HepG2 (cell line): ENCODE measurements around the gene KAT6B. TPM values are rescaled to one million over a fixed set of nuclear protein-coding genes. Genes with fewer than 3 reads are reported as not detected.

Experiments used
- CEBPB ChIP-seq: IDR thresholded peaks from 2 replicates; pipeline ENCODE4 v1.6.1; 2011; ENCODE audit warnings: low read depth, low read length, improper control_type of control experiment, borderline replicate concordance
- HNF4A ChIP-seq: sonication (generic); formaldehyde crosslinking; IDR thresholded peaks from 2 replicates; pipeline ENCODE4 v1.4.0; 2020; ENCODE audit warnings: missing genetic modification reagents
- PAF1 ChIP-seq: IDR thresholded peaks from 2 replicates; pipeline ENCODE4 v1.6.1; 2016; ENCODE audit warnings: missing genetic modification reagents, missing compliant biosample characterization
- RCOR2 ChIP-seq: IDR thresholded peaks from 2 replicates; pipeline ENCODE4 v1.6.1; 2016; ENCODE audit warnings: missing biosample characterization, missing genetic modification reagents
- SMYD3 ChIP-seq: sonication (generic); formaldehyde crosslinking; IDR thresholded peaks from 2 replicates; pipeline ENCODE4 v1.8.1; 2023; ENCODE audit warnings: mild to moderate bottlenecking, missing genetic modification reagents
- ZMAT5 ChIP-seq: sonication (generic); formaldehyde crosslinking; IDR thresholded peaks from 2 replicates; pipeline ENCODE4 v1.5.0; 2020; ENCODE audit warnings: mild to moderate bottlenecking, low read depth, missing genetic modification reagents, borderline replicate concordance
- ZNF17 ChIP-seq: sonication (generic); formaldehyde crosslinking; IDR thresholded peaks from 2 replicates; pipeline ENCODE4 v1.5.0; 2020; ENCODE audit warnings: mild to moderate bottlenecking, missing genetic modification reagents
- ZNF747 ChIP-seq: sonication (generic); formaldehyde crosslinking; IDR thresholded peaks from 2 replicates; pipeline ENCODE4 v1.8.1; 2023; ENCODE audit warnings: missing genetic modification reagents, mild to moderate bottlenecking, borderline replicate concordance
- ZNF773 ChIP-seq: sonication (generic); formaldehyde crosslinking; IDR thresholded peaks from 2 replicates; pipeline ENCODE4 v1.4.0; 2020; ENCODE audit warnings: missing genetic modification reagents, borderline replicate concordance
- polyA plus RNA-seq, 8 experiments: library from polyadenylated mRNA; depleted of rRNA in 3 of 8; stranded (reverse) in 7 of 8; unstranded in 1 of 8; fragments of >200 nt; fragmentation: Illumina TruSeq in 4 of 8; extraction: Trizol in 4 of 8; gene quantifications; 2 replicates each; pipeline versions ENCODE4 v1.2.1 to v1.2.3, GENCODE V29; 2011 to 2016; ENCODE audit warnings: low read depth in 4 of 8, missing spikeins in 1 of 8, mixed read lengths in 1 of 8; ENCODE audit not compliant: insufficient read depth in 1 of 8
- total RNA-seq, 5 experiments: library from RNA; depleted of rRNA; stranded (reverse); fragments of >200 nt; fragmentation: Illumina TruSeq; extraction: Trizol; gene quantifications; 2 replicates each; pipeline ENCODE4 v1.2.3, GENCODE V29; 2016; ENCODE audit warnings: low read depth in 1 of 5
- TF ChIP-seq, protein P1 (sequence below): sonication (generic); formaldehyde crosslinking; IDR thresholded peaks from 2 replicates; pipeline ENCODE4 v1.9.0; 2021; ENCODE audit warnings: mild to moderate bottlenecking, missing genetic modification reagents
- TF ChIP-seq, protein P2 (sequence below): sonication (generic); formaldehyde crosslinking; IDR thresholded peaks from 2 replicates; pipeline ENCODE4 v1.4.0; 2020; ENCODE audit warnings: missing genetic modification reagents
- TF ChIP-seq, protein P3 (sequence below): sonication (generic); formaldehyde crosslinking; IDR thresholded peaks from 2 replicates; pipeline ENCODE4 v1.5.1; 2020; ENCODE audit warnings: mild to moderate bottlenecking, moderate library complexity, missing genetic modification reagents
- TF ChIP-seq, protein P4 (sequence below): sonication (generic); formaldehyde crosslinking; IDR thresholded peaks from 2 replicates; pipeline ENCODE4 v1.8.0; 2023; ENCODE audit warnings: mild to moderate bottlenecking, missing genetic modification reagents

Gene KAT6B
- total and polyA plus RNA-seq, 2 of the 13 experiments (the other 11 are each of a cell fraction or from before 2014, with no cell fraction given) = 3.0 to 9.5 TPM

GRCh38 chr10:74881253-74881884, 55.0 kb downstream of the KAT6B start (continued):
- TF ChIP-seq, protein P1, sequence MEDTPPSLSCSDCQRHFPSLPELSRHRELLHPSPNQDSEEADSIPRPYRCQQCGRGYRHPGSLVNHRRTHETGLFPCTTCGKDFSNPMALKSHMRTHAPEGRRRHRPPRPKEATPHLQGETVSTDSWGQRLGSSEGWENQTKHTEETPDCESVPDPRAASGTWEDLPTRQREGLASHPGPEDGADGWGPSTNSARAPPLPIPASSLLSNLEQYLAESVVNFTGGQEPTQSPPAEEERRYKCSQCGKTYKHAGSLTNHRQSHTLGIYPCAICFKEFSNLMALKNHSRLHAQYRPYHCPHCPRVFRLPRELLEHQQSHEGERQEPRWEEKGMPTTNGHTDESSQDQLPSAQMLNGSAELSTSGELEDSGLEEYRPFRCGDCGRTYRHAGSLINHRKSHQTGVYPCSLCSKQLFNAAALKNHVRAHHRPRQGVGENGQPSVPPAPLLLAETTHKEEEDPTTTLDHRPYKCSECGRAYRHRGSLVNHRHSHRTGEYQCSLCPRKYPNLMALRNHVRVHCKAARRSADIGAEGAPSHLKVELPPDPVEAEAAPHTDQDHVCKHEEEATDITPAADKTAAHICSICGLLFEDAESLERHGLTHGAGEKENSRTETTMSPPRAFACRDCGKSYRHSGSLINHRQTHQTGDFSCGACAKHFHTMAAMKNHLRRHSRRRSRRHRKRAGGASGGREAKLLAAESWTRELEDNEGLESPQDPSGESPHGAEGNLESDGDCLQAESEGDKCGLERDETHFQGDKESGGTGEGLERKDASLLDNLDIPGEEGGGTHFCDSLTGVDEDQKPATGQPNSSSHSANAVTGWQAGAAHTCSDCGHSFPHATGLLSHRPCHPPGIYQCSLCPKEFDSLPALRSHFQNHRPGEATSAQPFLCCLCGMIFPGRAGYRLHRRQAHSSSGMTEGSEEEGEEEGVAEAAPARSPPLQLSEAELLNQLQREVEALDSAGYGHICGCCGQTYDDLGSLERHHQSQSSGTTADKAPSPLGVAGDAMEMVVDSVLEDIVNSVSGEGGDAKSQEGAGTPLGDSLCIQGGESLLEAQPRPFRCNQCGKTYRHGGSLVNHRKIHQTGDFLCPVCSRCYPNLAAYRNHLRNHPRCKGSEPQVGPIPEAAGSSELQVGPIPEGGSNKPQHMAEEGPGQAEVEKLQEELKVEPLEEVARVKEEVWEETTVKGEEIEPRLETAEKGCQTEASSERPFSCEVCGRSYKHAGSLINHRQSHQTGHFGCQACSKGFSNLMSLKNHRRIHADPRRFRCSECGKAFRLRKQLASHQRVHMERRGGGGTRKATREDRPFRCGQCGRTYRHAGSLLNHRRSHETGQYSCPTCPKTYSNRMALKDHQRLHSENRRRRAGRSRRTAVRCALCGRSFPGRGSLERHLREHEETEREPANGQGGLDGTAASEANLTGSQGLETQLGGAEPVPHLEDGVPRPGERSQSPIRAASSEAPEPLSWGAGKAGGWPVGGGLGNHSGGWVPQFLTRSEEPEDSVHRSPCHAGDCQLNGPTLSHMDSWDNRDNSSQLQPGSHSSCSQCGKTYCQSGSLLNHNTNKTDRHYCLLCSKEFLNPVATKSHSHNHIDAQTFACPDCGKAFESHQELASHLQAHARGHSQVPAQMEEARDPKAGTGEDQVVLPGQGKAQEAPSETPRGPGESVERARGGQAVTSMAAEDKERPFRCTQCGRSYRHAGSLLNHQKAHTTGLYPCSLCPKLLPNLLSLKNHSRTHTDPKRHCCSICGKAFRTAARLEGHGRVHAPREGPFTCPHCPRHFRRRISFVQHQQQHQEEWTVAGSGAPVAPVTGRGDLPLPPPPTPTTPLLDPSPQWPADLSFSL = no peak
- TF ChIP-seq, protein P2, sequence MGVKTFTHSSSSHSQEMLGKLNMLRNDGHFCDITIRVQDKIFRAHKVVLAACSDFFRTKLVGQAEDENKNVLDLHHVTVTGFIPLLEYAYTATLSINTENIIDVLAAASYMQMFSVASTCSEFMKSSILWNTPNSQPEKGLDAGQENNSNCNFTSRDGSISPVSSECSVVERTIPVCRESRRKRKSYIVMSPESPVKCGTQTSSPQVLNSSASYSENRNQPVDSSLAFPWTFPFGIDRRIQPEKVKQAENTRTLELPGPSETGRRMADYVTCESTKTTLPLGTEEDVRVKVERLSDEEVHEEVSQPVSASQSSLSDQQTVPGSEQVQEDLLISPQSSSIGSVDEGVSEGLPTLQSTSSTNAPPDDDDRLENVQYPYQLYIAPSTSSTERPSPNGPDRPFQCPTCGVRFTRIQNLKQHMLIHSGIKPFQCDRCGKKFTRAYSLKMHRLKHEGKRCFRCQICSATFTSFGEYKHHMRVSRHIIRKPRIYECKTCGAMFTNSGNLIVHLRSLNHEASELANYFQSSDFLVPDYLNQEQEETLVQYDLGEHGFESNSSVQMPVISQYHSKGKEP (CRISPR knock-in tag) = no peak
- TF ChIP-seq ZNF773 (CRISPR knock-in tag) (no peak), PAF1 (CRISPR knock-in tag) (no peak), RCOR2 (no peak), ZNF17 (no peak), ZMAT5 (CRISPR knock-in tag) (no peak), CEBPB (peak; percentile 36; the same call in 1 of the 2 replicates), HNF4A (CRISPR knock-in tag) (peak; percentile 61; the same call in 1 of the 2 replicates), ZNF747 (no peak), SMYD3 (no peak)
- TF ChIP-seq, protein P3, sequence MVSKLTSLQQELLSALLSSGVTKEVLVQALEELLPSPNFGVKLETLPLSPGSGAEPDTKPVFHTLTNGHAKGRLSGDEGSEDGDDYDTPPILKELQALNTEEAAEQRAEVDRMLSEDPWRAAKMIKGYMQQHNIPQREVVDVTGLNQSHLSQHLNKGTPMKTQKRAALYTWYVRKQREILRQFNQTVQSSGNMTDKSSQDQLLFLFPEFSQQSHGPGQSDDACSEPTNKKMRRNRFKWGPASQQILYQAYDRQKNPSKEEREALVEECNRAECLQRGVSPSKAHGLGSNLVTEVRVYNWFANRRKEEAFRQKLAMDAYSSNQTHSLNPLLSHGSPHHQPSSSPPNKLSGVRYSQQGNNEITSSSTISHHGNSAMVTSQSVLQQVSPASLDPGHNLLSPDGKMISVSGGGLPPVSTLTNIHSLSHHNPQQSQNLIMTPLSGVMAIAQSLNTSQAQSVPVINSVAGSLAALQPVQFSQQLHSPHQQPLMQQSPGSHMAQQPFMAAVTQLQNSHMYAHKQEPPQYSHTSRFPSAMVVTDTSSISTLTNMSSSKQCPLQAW = no peak
- TF ChIP-seq, protein P4, sequence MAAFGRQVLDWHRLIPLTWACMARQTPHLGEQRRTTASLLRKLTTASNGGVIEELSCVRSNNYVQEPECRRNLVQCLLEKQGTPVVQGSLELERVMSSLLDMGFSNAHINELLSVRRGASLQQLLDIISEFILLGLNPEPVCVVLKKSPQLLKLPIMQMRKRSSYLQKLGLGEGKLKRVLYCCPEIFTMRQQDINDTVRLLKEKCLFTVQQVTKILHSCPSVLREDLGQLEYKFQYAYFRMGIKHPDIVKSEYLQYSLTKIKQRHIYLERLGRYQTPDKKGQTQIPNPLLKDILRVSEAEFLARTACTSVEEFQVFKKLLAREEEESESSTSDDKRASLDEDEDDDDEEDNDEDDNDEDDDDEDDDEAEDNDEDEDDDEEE (CRISPR knock-in tag) = no peak
